ENCODE measurements around the gene SLC8B1.

SLC8B1 gene

GRCh38 chr12:113334786-113335539, at the start of gene SLC8B1:
TSS of gene SLC8B1 (minus strand) at chr12:113335109. CDS start at chr12:113332878, 2,231 bp downstream.
- DNase-seq, result peak; percentile 95

DNA sequence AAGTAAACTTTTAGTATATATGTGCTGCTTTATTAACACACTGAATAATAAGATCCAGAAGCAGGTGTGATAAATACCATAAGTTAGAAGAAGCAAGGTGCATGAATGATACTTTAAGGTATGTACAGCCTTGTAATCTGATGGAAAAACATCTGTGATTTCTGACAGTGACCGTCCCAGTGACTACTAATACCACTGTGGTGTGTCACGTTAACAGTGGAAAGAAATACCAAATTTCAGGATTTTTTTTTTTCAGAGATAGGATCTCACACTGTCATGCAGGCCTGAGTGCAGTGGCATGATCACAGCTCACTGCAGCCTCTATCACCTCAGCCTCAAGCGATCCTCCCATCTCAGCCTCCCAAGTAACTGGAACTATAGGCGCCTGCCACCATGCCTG, 47.3 kb upstream of the SLC8B1 start:
- DNase-seq, result no peak

GRCh38 chr12:113381220-113381619, 46.3 kb upstream of the SLC8B1 start:
- DNase-seq, result no peak

GRCh38 chr12:113378291-113378690, 43.4 kb upstream of the SLC8B1 start:
- DNase-seq, result no peak

DNA sequence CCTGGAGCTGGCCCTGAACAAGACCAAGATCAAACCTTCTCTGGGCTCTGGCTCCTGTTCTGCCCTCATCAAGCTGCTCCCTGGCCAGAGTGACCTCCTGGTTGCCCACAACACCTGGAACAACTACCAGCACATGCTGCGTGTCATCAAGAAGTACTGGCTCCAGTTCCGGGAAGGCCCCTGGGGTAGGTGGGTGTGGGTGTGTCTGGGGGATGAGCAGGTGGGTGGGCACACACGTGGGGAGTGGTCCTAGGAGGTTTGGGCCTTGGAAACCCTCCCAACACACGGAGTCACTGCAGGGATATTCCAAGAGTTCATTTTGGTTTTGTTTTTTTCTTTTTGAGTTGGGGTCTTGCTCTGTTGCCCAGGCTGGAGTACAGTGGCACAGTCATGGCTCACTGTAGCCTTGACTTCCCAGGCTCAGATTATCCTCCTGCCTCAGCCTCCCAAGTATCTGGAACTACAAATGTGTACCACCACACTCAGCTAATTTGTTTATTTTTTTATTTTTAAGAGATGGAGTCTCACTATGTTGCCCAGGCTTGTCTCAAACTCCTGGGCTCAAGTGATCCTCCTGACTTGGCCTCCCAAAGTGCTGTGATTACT, 40.0 kb upstream of the SLC8B1 start:
- DNase-seq, result no peak

DNA sequence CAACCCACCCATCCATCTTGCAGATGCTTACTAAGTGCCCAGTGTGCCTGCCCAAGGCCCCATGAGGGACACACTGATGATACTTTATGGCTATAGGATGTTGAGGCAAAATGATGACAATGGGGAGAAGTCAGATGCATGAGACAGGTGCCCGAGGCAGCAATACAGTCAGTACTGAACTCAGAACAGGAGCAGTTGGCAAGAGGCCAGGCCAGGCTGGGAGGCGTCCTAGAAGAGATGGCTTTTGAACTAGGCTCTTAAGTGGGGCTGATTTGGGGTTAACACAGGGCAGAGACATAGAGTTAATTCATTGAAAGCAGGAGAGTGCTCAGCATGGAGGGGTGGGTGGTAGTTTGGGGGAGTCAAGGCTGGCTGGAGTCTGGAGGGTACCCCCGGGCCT, 39.1 kb upstream of the SLC8B1 start:
- DNase-seq, result no peak

DNA sequence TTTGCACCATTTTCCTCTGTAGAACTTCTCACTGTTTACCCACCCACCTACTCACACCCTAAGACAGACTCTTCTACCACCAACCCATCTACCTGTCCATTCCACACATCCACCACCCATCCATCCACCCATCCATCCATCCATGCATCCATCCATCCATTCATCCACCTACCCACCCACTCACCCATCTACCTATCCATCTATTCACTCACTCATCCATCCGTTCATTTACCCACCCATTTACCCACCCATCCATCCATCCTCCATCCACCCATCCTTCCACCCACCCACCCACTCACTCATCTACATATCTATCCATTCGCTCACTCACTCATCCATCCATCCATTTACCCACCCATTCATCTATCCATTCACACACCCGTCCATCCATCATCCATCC, 38.5 kb upstream of the SLC8B1 start:
- no peak for DNase-seq

DNA sequence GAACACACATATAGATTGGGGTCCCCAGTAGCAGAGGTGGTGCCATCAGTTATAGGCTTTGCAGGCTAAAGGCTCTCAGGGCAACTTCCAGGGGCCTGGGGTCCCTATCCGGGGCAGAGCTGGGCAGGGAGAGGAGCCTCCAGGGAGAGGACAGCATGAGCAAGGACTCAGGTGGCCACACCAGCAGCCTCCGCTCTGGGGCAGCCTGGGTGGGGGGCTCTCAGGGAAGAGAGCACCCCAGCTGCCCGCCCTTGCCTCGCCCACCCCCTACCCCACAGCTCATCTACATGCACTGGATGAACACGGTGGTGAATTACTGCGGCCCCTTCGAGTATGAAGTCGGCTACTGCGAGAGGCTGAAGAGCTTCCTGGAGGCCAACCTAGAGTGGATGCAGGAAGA, 37.5 kb upstream of the SLC8B1 start:
- DNase-seq, result no peak

DNA sequence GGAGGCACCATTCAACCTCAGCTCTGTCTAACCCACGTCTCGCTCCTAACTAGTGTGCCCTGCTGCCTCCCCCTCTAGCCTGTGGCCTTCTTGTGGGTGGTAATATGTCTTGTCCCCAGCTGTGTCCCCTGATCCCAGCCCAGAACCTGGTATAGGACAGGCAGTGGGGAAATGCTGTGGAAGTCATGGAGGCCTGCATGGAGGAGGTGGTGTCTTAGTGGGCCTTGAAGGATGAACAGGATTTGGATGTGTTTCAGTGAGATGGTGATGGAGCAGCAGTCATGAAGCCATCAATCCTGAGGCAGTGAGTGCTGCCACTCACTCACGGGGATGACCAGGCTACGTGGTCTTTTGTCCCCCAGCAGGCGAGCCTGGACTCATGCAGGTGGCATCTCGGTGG, 36.9 kb upstream of the SLC8B1 start:
- no peak for DNase-seq

DNA sequence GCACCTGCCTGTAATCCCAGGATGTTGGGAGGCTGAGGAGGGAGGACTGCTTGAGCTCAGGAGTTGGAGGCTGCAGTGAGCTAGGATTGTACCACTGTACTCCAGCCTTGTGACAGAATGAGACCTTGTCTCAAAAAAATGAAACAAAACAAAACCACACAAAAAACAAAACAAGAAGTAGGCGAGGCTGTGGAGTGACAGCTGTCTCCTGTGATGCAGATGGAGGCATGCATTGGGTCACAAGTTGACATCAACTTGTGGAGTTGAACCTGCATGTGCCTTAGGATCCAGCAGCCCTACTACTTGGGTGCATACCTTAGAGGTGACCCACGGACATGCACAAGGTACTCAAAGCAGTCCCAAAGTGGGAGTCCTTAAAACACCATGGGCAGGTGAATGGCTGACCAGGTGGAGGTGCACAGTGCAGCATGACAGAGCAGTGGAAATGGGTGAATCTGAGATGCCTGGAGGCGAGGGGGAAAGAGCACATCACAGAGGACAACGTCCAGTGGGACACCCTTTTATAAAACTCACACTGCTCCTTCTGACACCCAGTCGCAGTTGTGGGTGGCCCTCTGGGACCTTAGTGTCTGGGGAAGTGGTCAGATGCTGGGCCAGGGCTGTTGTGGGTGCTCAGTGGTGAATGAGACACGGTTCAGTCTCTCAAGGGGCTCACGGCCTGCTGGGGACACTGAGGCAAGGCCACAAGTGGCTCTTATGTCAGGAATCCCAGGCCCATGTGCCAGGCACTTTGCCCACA, 36.2 kb upstream of the SLC8B1 start:
- no peak for DNase-seq

- DNase-seq, result no peak
These were observed 34.6 kb upstream of the SLC8B1 start for GRCh38 chr12:113369391-113369985.

GRCh38 chr12:113368331-113368730, 33.4 kb upstream of the SLC8B1 start:
- DNase-seq, result no peak

GRCh38 chr12:113366827-113367226, 31.9 kb upstream of the SLC8B1 start:
- DNase-seq, result no peak

DNA sequence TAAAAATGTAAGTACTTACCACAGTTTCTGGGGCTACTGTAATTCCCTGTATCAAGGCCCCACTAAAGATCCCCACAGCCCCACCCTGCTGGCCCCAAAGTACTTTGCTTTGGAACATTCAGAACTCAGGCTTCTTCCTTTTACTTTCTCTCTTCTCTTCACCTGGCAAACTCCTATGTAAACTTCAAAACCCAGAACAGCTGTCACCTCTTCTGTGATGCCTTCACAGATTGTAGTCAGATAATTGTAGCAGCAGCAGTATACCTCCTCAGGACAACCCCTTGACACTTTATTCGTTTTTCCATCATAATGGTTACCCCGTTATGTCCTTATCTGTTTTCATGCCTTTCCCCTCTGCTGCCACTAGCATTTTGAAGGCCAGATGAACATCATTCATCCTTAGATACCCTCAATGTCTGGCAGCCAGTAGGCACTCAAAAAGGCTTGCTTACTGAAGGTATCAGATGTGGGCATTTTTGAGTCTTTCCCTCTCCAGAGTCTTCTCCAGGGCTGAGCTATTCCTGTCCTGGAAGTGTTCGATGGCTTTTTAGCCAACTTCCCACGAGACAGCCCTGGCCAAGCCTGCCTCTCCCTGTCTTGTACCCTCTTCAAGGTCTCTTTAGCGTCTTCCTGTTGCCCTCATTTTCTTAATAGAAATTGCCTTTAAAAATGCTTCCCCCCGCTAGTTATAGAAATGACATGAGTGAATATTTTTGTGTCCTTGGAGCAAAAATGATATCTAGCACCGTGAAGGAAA, 30.9 kb upstream of the SLC8B1 start:
- DNase-seq, result no peak

GRCh38 chr12:113364698-113365097, 29.8 kb upstream of the SLC8B1 start:
- no peak for DNase-seq

DNA sequence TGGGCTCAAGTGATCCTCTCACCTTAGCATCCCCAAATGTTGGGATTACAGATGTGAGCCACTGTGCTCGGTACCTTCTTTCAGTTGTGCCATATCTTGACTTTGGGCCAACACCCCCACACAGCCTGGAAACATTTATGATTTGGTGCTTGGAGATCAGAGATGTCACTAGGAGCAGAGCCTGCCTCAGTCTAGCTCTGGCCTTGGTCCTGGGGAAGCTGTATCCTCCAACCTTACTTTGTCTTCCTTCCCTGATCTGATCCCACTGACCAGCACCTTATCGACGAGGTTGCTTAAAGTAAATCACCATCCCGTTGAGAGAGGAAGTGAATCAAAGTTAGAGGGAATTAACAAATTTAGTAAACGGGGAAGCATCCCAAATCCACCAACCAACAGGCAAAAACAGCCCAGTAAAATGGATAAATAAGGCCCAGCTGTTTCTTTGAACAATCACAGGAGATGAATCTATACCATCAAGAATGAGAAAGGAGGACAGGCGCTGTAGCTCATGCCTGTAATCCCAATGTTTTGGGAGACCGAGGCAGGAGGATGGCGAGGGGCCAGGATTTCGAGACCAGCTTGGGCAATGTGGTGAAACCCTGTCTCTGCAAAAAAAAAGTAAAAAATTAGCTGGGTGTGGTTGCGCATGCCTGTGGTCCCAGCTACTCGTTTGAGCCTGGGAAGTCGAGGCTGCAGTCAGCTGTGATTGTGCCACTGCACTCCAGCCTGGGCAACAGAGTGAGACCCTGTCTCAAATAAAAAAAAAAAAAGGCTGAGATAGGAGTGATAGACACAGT, 26.9 kb upstream of the SLC8B1 start:
- DNase-seq, result no peak

GRCh38 chr12:113359939-113360748, 25.2 kb upstream of the SLC8B1 start:
- no peak for DNase-seq

DNA sequence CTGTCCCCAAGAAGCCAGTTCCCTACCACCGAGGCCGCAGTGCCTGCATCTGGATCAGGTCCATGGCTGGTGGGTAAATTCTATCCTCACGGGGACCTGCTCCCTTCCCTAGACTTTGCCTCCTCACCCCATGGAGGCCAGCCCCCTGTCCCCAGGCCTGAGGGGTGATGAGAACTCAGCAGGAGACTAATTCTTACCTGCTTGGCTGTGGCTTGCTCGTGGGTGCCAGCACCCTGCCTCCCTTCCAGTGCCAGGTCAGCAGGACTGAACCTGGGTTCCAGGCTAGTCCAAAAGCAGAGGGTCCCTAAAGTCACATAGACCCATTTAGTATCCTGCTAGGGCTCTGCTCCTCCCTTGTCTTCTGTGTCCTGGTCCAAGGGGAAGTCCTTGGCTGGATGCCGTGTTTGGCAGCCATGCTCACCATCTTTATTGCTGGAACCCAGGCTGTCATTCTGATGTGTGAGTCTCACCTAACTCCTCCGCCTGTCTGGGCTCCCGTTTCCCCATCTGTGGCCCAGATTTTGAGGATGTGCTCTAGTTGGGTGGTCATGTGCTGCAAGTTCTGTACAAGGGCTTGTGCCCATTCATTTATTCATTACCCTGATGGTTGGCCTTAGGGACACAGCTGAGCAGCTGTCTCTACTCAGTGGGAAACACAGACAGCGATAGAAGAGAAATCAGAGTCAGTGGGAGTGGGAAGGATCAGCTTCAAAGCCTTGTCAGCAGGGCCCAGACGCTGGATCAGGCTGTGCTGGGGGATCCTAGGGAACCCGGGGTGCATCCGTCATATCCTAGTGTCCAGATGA, 24.4 kb upstream of the SLC8B1 start:
- DNase-seq, result peak; percentile 21

- peak; percentile 94 for DNase-seq
These were observed 23.6 kb upstream of the SLC8B1 start, which contains the start of gene PLBD2 for GRCh38 chr12:113358381-113359132. TSS of gene PLBD2 (plus strand) at chr12:113358587. CDS start at chr12:113358601, 14 bp downstream.

All from activated T-cell treated with anti-CD3 and anti-CD28 coated beads, Interleukin-2, amount 50 U/mL, for 1 hour (primary cell).